K562 treated with DMSO at 1 percent for 4 hours (cell line): Measurements from ENCODE around the gene OR13H1. TPM values are rescaled to one million over a fixed set of nuclear protein-coding genes. Genes with fewer than 3 reads are reported as not detected.

ENCODE experiments used
- total RNA-seq: library from RNA; unstranded; fragments of 300-600 nt; gene quantifications from 2 replicates; pipeline ENCODE4 v1.2.3, GENCODE V29; 2022; ENCODE audit not compliant: insufficient read depth

Gene OR13H1
- not detected in 2 replicates for total RNA-seq

GRCh38 chrX:131543774-131544173 lies at the start of gene OR13H1:
Gene OR13H1 (plus strand): TSS chrX:131544074. CDS start chrX:131544074, 0 bp downstream.

